Right renal pelvis (tissue), 4 donors: ENCODE data around the gene ACAP3. TPM values are rescaled to one million over a fixed set of nuclear protein-coding genes. Genes with fewer than 3 reads are reported as not detected.
A peak's percentile ranks its signal among the peaks of the same experiment; 100 is the strongest.
"Not testable (repeated sequence)": the region's sequence is repeated elsewhere in the genome, so short reads cannot be mapped to it uniquely, and the experiment has no call there.

Experiments used
- DNase-seq, 4 donors: peaks; one replicate each; pipeline ENCODE4 v3.0.0-alpha.2; 2013; ENCODE audit warnings: low read depth in 4 of 4, low spot score in 3 of 4, missing footprints in 1 of 4
- polyA plus RNA-seq, 4 donors: library from polyadenylated mRNA; unstranded; fragments of 120-200 nt; gene quantifications; one replicate each; pipeline ENCODE4 v1.2.1, GENCODE V29; 2013; ENCODE audit not compliant: insufficient read length in 4 of 4

The ACAP3 gene
- polyA plus RNA-seq, 4 donors, result 21.7 to 38.7 (median 24.4) TPM

DNA sequence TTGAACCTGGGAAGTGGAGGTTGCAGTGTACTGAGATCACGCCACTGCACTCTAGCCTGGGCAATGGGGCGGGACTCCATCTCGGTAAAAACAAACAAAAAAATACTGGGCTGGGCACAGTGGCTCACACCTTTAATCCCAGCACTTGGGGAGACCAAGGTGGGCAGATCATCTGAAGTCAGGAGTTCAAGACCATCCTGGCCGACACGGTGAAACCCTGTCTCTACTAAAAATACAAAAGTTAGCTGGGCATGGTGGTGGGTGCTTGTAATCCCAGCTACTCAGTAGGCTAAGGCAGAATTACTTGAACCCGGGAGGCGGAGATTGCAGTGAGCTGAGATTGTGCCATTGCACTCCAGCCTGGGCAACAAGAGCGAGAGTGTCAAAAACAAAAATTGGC lies 8.5 kb upstream of the ACAP3 start:
- not testable (repeated sequence) for DNase-seq

DNA sequence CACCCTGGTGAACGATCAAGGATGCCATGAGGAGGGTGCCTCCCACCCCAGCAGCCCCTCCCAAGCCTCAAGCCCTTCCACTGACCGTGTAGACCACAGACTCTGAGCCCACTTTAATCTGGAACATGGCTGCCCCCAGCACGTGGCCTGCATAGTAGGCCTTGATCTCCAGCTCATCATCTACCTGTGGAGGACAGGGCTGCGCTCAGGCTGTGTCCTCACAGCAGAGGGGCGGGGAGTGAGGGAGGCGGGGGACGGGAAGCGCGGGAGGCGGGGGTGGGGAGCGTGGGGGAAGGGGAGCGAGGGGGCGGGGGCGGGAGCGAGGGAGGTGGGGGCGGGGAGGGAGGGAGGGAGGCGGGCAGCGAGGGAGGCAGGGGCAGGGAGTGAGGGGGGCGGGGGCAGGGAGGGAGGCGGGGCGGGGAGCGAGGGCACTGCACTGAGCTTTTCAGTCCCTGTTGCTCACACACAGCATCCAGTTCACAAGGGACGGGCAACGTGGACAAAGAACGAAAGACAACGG lies 7.8 kb upstream of the ACAP3 start:
- DNase-seq, result no peak

DNA sequence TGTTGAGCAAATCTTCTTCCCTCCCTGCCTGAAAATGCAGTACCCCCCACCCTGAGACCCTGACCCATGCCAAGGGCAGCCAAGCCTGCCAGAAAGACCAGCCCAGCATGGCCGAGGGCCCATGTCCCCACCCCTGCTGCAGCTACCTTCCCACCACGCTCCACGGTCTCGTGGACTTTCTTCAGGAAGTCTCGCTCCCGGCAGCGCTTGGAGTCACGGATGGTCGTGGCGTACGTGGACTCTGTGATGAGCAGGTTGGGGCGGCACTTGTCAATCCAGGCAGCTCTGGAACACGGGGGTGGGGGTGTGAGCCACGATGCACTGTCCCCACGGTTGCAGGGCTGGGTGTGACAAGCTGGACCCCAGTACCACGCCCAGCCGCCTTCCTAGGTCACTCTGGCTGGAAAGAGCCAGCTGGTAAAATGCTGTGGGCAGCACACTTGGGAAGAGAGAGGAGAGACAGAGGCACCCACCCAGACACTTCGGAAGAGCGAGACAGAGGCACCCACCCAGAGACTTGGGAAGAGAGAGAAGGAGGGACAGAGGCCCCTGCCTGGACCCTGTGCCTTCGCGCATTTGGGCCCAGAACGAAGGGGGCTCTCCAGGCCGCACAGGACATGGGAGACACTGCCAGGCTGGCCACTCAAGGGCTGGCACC lies 7.1 kb upstream of the ACAP3 start:
- DNase-seq, result no peak

- no peak for DNase-seq
Measured at GRCh38 chr1:1314237-1314586, 6.5 kb upstream of the ACAP3 start.

DNA sequence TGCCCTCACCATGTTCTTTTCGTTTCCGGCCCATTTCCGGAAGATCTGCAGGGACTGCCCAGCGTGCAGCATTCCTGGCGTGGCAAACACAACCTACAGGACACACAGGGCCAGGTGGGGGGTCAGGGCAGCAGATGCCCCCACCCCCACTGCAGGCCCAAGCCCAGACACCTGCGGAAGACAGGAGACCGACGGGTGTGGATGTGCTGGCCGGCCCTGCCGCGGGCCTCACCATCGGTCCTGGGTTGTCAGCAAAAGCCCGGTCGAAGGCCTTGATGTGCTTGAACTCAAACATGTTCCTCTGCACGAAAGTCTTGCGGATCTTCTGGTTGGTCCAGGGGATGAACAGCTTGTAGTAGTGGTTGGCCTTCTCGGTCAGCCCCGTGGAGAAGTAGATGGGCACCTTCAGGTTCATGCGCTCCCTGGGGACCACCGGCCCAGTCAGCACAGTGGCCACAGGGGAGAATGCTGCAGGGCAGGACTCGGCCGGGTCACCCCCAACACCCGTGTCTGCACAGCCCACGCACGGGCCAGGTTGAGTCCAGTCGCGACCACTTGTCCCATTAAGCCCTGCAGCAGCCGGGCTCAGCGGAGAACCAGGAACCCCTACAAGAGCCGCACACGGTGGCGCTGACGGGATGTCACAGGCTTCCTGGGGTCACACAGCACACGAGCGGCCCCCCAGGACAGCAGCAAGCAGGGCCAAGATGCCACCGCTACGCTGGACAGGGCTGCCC lies 5.9 kb upstream of the ACAP3 start:
- DNase-seq, result no peak

DNA sequence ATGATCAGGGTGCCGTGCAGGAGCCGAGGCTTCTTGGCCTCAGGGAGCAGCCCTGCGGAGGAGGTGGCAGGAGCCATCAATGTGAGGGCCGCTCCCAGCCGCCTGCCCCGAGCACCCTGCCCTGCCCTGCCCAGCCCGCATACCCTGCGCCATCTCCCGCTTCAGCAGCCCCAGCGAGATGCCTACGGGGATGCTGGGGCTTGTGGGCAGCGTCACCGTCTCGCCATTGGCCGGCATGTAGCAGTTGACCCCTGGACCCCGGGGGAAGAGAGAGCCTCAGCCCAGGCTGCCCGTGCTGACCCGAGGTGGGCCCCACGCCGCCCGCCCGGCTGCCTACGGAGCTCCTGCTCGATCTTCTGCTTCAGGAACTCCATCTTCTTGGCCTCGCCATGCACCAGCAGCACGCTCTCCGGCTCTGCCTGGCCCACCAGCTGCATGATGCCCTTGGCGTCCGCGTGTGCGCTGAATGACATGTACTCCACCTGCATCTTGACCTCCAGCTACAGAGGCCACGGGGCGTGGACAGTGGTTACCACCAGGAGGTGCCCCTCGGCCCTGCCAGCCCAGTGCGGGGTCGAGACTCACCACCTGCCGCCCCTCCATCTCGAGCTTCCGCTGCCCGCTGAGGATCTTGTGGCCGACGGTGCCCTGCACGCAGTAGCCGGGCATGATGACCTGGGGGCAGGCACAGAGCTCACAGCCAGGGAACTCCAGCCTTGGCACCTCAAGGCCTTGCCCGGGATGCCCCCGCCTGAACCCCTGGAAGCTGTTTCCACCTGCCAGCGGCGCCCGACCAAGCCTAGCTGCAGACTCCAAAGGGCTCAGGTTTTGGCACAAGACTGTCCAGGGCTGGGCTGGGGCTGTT lies 5.0 kb upstream of the ACAP3 start:
- DNase-seq, result no peak

DNA sequence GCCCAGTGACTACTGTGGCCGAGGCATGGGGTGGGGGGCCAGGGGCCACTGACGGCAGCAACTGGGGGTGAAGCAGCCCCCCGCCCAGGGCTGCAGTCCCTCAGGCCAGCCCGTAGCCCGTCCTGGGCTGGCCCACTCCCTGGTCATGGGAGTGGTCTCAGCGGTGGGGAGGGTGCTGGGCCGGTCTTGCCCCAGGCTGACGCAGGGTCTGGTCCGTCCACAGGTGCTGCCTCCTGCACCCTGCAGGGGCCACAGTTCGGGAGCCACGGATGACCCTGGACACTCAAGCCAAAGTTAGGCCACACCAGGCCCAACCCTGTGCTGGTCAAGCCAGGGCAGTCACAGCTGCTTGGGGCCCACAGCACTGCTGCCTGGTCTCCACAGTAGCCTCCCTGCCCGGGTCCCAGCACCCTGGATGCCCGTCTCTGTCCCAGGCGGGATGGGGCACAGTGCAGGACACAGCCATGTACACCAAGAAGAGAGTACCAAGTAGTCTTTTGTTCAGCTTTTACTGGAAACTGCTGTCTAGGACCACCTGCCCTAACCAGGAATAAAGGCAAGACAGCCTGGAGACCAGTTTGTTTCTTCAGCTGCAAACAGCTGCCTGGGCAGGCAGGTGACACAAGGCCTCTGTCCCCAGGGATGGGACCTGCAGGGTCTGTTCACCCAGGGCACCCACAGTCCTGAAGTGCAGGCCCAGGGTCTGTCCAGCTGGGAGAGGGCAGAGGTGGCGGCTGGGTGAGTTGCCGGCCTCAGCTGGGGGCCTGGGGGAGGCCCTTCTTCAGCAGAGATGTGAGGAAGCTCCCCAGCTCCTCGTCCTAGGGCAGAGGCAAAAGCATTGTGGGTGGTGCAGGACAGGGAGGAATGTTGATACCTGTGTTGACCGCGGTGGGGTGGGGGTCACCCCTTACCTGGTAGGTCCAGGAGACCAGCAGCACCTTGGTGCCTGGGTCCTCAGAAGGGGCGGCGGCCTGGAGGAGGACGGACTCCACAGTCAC lies 3.7 kb upstream of the ACAP3 start:
- DNase-seq, result no peak

- no peak for DNase-seq
Measured at GRCh38 chr1:1310476-1311053, 2.8 kb upstream of the ACAP3 start.

DNA sequence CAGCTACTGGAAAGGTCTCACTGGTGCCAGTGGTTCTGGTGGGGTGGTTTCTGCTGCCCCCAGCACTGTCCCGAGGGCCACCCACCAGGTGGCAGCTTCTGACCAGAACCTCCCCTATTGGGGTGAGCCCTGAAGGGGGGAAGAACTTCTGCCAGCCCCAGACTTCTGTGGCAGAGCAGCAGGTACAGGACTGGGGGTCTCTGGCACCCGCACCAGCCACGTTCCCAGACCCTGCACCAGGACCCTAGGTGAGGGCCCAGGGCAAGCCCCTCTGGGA lies 2.3 kb upstream of the ACAP3 start:
- DNase-seq, result no peak

DNA sequence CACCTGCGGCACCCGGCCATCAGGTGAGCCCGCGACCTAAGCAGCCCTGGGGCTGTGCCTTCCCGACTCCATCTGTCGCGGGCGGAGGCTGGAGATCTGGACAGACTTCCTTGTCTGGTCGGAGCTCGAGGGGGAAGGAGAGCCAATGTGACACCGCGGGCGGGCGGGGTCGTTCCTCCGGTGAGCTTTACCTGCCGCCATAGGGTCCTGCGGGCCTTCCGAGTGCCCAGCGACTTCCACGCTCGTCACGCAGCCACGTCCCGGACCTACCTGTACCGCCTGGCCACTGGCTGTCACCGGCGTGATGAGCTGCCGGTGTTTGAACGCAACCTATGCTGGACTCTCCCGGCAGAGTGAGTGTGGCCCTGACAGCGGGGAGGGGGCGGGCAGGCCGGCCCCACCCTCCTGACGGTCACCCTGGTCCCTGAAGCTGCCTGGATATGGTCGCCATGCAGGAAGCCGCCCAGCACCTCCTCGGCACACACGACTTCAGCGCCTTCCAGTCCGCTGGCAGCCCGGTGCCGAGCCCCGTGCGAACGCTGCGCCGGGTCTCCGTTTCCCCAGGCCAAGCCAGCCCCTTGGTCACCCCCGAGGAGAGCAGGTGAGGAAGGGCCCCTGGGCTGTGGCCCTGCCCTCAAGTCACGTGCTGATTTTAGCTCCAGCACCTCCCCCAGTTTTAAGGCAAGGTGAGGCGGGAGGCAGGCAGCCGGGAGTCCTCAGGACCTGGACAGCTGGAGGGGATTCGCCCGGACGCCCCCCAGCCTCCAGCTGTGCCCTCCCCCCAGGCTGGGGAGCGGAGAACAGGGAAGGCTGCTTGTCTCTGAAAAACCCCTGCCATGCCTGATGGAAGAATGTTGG lies 1.8 kb upstream of the ACAP3 start:
- DNase-seq, result no peak

DNA sequence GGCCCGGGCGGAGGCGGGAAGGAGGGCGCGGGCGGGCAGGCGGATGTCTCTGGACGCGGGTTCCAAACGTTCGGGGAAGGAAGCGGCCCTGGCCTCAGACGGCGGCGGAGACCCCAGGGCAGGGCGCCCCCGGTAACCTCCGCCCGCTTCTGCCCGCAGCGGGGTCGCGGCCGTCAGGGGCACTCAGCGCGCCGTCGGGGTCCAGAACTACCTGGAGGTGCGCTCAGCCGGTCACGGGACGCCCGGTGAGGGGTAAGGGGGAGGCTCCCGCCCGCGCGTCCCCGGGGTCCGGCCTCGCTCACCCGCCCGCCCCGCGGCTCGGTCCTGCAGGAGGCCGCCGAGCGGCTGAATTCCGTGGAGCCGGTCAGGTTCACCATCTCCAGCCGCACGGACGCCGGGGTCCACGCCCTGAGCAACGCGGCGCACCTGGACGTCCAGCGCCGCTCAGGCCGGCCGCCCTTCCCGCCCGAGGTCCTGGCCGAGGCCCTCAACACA lies 1.1 kb upstream of the ACAP3 start:
- DNase-seq, result no peak

DNA sequence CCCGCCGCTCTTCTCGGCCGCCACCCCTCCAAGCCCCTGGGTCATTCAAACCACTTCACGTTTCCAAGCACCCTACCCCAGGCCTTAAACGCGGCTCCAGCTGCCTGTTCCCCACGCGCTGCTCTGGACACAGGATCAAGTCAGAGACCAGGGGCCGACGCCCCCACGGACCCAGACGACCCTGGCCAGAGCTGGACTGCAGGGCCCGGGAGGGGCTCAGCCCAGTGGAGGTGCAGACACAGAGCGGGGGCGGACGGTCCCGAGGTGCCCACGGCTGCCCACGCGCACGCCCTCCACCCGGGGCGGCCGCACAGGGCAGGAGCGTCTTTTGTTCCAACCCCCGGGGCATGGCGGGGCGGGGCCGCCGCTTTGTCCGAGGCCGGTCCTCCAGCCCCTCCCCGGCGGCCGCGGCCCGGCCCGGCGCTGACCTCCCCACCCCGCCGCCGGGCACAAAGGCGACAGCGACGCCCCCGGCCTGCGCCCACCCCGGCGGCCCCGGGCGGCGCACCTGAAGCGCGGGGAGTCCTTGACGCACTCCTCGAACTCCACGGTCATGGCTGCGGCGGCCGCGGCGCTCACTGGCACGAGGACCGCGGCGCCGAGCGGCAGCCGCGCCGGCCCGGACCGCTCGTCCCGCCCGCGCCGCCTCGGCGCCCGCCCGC lies 338 bp downstream of the ACAP3 start:
- DNase-seq, result no peak

GRCh38 chr1:1306661-1307260 lies 969 bp downstream of the ACAP3 start:
- DNase-seq, result no peak

GRCh38 chr1:1306070-1306660 lies 1.6 kb downstream of the ACAP3 start:
- no peak for DNase-seq

DNA sequence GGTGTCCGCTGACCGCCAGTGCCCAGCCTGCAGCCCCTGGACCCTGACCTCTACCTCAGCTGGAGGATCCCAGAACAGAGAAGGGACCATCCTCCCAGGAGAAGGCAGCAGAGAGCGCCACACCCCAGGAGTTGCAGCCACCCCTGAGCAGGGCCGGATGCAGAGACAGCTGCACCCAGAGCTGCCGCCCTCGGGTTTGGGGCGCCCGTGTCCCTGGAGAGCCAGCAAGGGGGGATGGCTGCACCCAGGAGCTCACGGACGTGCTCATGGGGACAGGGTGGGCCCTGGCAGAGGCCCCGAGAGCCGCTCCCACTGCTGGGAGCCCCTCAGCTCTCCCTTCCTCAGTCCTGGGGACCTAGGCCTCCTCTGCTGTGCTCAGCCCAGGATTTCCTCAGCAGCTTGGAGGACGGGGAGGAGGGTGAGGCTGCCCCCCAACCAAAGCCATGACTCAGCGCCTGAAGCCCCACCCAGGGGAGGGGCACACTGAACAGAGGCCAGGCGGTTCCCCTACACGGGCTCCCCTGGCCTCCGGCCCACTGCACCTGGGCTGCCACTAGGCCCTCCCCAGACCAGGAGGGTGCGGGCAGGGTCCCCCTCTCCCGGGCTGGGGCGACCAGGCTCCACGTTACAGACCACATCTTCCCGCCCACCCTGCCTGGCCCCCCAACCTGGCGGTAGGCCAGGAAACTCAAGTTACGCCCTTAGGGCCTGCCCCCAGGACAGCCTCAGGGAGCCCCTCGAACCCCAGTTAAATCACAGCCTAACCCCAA lies 2.2 kb downstream of the ACAP3 start:
- DNase-seq, result no peak

- DNase-seq, result peak in 2 of 4 donors; percentile 45 to 51
Measured at GRCh38 chr1:1304331-1305299, 3.1 kb downstream of the ACAP3 start.
